ENCODE measurements around the gene RNF157.

The RNF157 gene

DNA sequence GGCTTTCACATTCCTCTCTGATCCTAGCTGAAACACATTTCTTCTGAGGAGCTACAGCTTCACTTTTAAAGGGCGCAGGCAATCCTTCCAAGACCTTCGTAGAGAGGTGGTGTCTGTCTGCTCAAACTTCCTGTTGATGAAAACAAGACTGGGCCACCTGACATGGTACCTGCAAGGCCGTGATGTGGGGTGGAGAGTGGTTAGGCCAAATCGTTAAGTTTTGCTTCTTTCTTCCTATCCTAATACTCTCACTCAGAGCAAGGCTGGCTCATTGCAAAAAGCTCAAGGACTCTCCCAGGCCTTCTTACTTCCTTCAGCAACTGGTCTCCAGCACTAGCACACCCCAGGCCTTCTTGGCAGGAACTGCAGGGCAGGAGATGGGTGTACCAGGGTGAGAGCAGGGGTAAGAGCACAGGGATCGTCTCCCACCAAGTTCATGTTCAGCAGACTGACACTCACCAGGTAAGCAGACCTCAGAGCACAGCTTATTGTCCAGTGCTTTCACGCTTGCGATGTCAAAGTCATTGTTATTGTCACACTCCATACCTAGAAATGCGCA is 88.3 kb downstream of the RNF157 start:
- H3K4me3 ChIP-seq (ENCODE audit: low read length), result no peak overlapping the region
- no peak for DNase-seq (ENCODE audit: low read depth)
- TF ChIP-seq, protein P1, sequence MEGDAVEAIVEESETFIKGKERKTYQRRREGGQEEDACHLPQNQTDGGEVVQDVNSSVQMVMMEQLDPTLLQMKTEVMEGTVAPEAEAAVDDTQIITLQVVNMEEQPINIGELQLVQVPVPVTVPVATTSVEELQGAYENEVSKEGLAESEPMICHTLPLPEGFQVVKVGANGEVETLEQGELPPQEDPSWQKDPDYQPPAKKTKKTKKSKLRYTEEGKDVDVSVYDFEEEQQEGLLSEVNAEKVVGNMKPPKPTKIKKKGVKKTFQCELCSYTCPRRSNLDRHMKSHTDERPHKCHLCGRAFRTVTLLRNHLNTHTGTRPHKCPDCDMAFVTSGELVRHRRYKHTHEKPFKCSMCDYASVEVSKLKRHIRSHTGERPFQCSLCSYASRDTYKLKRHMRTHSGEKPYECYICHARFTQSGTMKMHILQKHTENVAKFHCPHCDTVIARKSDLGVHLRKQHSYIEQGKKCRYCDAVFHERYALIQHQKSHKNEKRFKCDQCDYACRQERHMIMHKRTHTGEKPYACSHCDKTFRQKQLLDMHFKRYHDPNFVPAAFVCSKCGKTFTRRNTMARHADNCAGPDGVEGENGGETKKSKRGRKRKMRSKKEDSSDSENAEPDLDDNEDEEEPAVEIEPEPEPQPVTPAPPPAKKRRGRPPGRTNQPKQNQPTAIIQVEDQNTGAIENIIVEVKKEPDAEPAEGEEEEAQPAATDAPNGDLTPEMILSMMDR (conservative IDR thresholded peaks at IDR 0.05; ENCODE audit: low read depth, low read length), result no peak

DNA sequence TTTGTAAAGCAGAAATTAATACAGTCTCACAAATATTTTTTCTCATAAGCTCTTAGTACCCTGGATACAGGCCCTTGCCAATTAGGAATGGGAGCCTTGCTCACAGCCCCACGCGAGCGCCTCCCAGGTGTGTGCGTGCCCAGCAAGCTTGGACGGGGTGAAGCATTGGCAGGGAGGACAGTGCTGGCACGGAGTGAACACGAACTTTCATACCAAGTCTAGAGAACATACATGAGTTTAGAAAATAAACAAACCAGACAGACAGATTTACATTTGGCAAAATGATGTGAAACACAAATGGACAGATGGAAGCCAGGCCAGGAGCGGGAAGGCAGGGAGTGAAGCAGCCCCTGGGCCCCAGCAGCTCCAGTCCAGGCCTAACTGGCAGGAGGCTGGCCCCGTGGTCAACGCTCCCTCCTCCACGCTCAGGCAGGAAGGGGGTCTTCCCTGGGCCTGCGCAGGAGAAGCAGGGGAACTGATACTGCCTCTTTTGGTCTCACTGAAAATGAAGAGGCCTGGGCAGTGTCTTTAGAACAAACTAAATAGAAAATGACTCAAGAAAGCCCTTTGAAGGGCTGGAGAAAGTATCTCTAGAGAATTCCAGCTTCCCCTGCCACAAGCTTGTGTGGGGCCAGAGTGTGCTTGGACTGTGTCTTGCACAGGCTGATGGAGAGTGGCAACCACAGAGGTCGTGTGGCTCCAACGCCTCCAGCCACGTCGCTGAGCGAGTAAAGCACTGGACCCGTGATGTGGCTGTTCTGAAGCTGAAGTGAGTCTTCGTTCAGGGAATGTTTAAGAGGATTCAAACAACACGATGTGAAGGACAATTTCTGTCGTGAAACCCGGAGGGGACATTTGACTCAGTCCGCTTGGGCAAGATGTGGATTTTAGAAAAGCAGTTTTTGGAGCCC is 89.3 kb downstream of the RNF157 start:
- TF ChIP-seq, protein P1 (conservative IDR thresholded peaks at IDR 0.05; ENCODE audit: low read depth, low read length), result no peak
- no peak for DNase-seq (ENCODE audit: low read depth)
- no peak overlapping the region for H3K4me3 ChIP-seq (ENCODE audit: low read length)

- no peak overlapping the region for H3K4me3 ChIP-seq (ENCODE audit: low read length)
- TF ChIP-seq, protein P1 (conservative IDR thresholded peaks at IDR 0.05; ENCODE audit: low read depth, low read length), result no peak
- DNase-seq (ENCODE audit: low read depth), result no peak
Observed at GRCh38 chr17:76149214-76149613, 91.1 kb downstream of the RNF157 start.

DNA sequence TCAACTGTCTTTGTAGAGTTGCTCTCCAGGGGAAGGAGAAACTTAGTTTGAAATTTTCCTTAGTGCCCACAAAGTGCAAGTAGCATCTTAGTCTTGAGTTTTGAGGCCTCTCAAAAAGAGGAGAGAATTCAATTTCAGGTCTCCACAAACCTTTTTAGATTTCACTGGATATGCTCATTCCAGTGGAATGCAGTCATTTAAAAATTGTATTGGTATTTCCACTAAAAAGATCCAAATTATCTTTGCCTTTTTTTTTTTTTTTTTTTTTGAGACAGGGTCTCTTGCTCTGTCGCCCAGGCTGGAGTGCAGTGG is 92.3 kb downstream of the RNF157 start:
- no peak overlapping the region for H3K4me3 ChIP-seq (ENCODE audit: low read length)
- DNase-seq (ENCODE audit: low read depth), result no peak
- TF ChIP-seq, protein P1 (conservative IDR thresholded peaks at IDR 0.05; ENCODE audit: low read depth, low read length), result no peak

- no peak for DNase-seq (ENCODE audit: low read depth)
- H3K4me3 ChIP-seq (ENCODE audit: low read length), result no peak overlapping the region
- TF ChIP-seq, protein P1 (conservative IDR thresholded peaks at IDR 0.05; ENCODE audit: low read depth, low read length), result peak; percentile 66
Observed at GRCh38 chr17:76147211-76148014, 92.9 kb downstream of the RNF157 start.

- no peak for DNase-seq (ENCODE audit: low read depth)
- TF ChIP-seq, protein P1 (conservative IDR thresholded peaks at IDR 0.05; ENCODE audit: low read depth, low read length), result no peak
- H3K4me3 ChIP-seq (ENCODE audit: low read length), result no peak overlapping the region
Observed at GRCh38 chr17:76146053-76146851, 94.0 kb downstream of the RNF157 start.
